Neural cell (in vitro differentiated cells): ENCODE measurements around the gene TMPRSS4. TPM values are rescaled to one million over a fixed set of nuclear protein-coding genes. Genes with fewer than 3 reads are reported as not detected.

Experiments used
- H2AFZ ChIP-seq: fragments of 200-600, 300-800 bp; sonication (generic), shearing (Covaris generic); 2 replicates; pipeline ENCODE4 v1.6.0; 2014; ENCODE audit warnings: low read depth, mild to moderate bottlenecking, antibody characterized with exemption, low read length, moderate library complexity
- H3F3A ChIP-seq: fragments of 200-600 bp; shearing (Covaris generic); 2 replicates; pipeline ENCODE4 v1.6.1; 2016; ENCODE audit warnings: mild to moderate bottlenecking, moderate library complexity, mixed read lengths, antibody characterized with exemption, low read length; ENCODE audit not compliant: insufficient read depth, poor library complexity, severe bottlenecking
- H3K27ac ChIP-seq: fragments of 200-600, 300-800 bp; sonication (generic), shearing (Covaris generic); 2 replicates; pipeline ENCODE4 v1.5.1; 2014; ENCODE audit warnings: mild to moderate bottlenecking, low read length, moderate library complexity
- H3K27me3 ChIP-seq: fragments of 300-800, 200-600 bp; sonication (generic), shearing (Covaris generic); 2 replicates; pipeline ENCODE4 v1.6.0; 2014; ENCODE audit warnings: mild to moderate bottlenecking, low read depth, low read length, moderate library complexity; ENCODE audit not compliant: insufficient read depth
- H3K36me3 ChIP-seq: fragments of 300-800, 200-600 bp; sonication (generic), shearing (Covaris generic); 2 replicates; pipeline ENCODE4 v1.5.1; 2014; ENCODE audit warnings: mild to moderate bottlenecking, antibody characterized with exemption, low read length, moderate library complexity; ENCODE audit not compliant: insufficient read depth
- H3K4me2 ChIP-seq: fragments of 300-800, 200-600 bp; sonication (generic), shearing (Covaris generic); 2 replicates; pipeline ENCODE4 v1.6.0; 2014; ENCODE audit warnings: mild to moderate bottlenecking, low read length
- H3K4me3 ChIP-seq: fragments of 300-800, 200-600 bp; sonication (generic), shearing (Covaris generic); 2 replicates; pipeline ENCODE4 v1.5.1; 2014; ENCODE audit warnings: mild to moderate bottlenecking, low read length, moderate library complexity
- H3K79me2 ChIP-seq: fragments of 200-600 bp; shearing (Covaris generic); replicated peaks from 2 replicates; pipeline ENCODE4 v1.6.0; 2014; ENCODE audit warnings: mild to moderate bottlenecking, low read length, moderate library complexity; ENCODE audit not compliant: insufficient read depth
- H3K9ac ChIP-seq: fragments of 300-800, 200-600 bp; sonication (generic), shearing (Covaris generic); 2 replicates; pipeline ENCODE4 v1.6.1; 2016; ENCODE audit warnings: mild to moderate bottlenecking, low read length, mixed read lengths
- H3K9me2 ChIP-seq: fragments of 200-600 bp; shearing (Covaris generic); 2 replicates; pipeline ENCODE4 v1.6.1; 2016; ENCODE audit warnings: mild to moderate bottlenecking, low read length, mixed read lengths; ENCODE audit not compliant: insufficient read depth
- H3K9me3 ChIP-seq: fragments of 200-600, 300-800 bp; sonication (generic), shearing (Covaris generic); 2 replicates; pipeline ENCODE4 v1.6.1; 2016; ENCODE audit warnings: mild to moderate bottlenecking, mixed run types, low read length, moderate library complexity, mixed read lengths
- H4K20me1 ChIP-seq: fragments of 200-600 bp; shearing (Covaris generic); 2 replicates; pipeline ENCODE4 v1.6.1; 2016; ENCODE audit warnings: mild to moderate bottlenecking, mixed run types; ENCODE audit not compliant: insufficient read depth
- CTCF ChIP-seq: fragments of 450-650 bp; IDR thresholded peaks from 2 replicates; pipeline ENCODE4 v1.5.1; 2014; ENCODE audit warnings: antibody characterized with exemption, mild to moderate bottlenecking, moderate library complexity; ENCODE audit not compliant: poor library complexity, severe bottlenecking
- EP300 ChIP-seq: fragments of 450-650 bp; conservative IDR thresholded peaks from 2 replicates; pipeline ENCODE4 v1.6.1; 2014; ENCODE audit warnings: antibody characterized with exemption, mild to moderate bottlenecking, moderate library complexity; ENCODE audit not compliant: poor library complexity, severe bottlenecking
- EZH2 ChIP-seq: fragments of 200-600, 300-800 bp; shearing (Covaris generic), sonication (generic); IDR thresholded peaks from 2 replicates; pipeline ENCODE4 v1.6.1; 2014; ENCODE audit warnings: antibody characterized with exemption, low read length, borderline replicate concordance, mild to moderate bottlenecking; ENCODE audit not compliant: insufficient read depth, poor library complexity, severe bottlenecking
- MXI1 ChIP-seq: fragments of 450-650 bp; conservative IDR thresholded peaks from 2 replicates; pipeline ENCODE4 v1.6.1; 2014; ENCODE audit warnings: antibody characterized with exemption, mild to moderate bottlenecking; ENCODE audit not compliant: poor library complexity, severe bottlenecking
- POLR2AphosphoS5 ChIP-seq: IDR thresholded peaks from 2 replicates; pipeline ENCODE4 v1.6.1; 2012
- RAD21 ChIP-seq: fragments of 450-650 bp; conservative IDR thresholded peaks from 2 replicates; pipeline ENCODE4 v1.6.1; 2014; ENCODE audit warnings: antibody characterized with exemption, mild to moderate bottlenecking, moderate library complexity
- REST ChIP-seq: IDR thresholded peaks from 2 replicates; pipeline ENCODE4 v1.6.1; 2012; ENCODE audit warnings: borderline replicate concordance
- SMC3 ChIP-seq: fragments of 450-650 bp; conservative IDR thresholded peaks from 2 replicates; pipeline ENCODE4 v1.6.1; 2014; ENCODE audit warnings: antibody characterized with exemption, mild to moderate bottlenecking, moderate library complexity; ENCODE audit not compliant: poor library complexity
- TAF1 ChIP-seq: IDR thresholded peaks from 2 replicates; pipeline ENCODE4 v1.6.1; 2012; ENCODE audit warnings: low read depth
- polyA plus RNA-seq: library from polyadenylated mRNA; depleted of rRNA; stranded (reverse); fragments of >200 nt; gene quantifications from 2 replicates; pipeline ENCODE4 v1.2.3, GENCODE V29; 2014

TMPRSS4 gene
- polyA plus RNA-seq, 1 donor from 2014 or later = not detected

GRCh38 chr11:118051136-118051610 lies 25.7 kb upstream of the TMPRSS4 start:
- Histone ChIP-seq H4K20me1 (no peaks in the 10 kb centered on the region), H3K36me3 (no peaks in the 10 kb centered on the region), H3K4me3 (no peak overlapping the region), H3K9me2 (no peaks in the 10 kb centered on the region), H3K9ac (no peak overlapping the region), H3K79me2 (no peaks in the 10 kb centered on the region), H3K27me3 (no peaks in the 10 kb centered on the region), H3F3A (no peaks in the 10 kb centered on the region), H3K9me3 (no peaks in the 10 kb centered on the region), H3K27ac (no peak overlapping the region), H2AFZ (no peak overlapping the region), H3K4me2 (no peak overlapping the region)
- TF ChIP-seq EP300 = no peak
- no peak for TF ChIP-seq RAD21
- no peak for TF ChIP-seq REST
- TF ChIP-seq EZH2 = no peak
- TF ChIP-seq TAF1 = no peak
- no peak for TF ChIP-seq POLR2AphosphoS5
- TF ChIP-seq MXI1 = no peak
- TF ChIP-seq SMC3 = no peak
- TF ChIP-seq CTCF = no peak

GRCh38 chr11:118051611-118052461 lies 25.0 kb upstream of the TMPRSS4 start:
- Histone ChIP-seq H3F3A (no peaks in the 10 kb centered on the region), H3K4me3 (no peak overlapping the region), H3K36me3 (no peaks in the 10 kb centered on the region), H3K9ac (no peak overlapping the region), H3K4me2 (no peak overlapping the region), H3K27ac (no peak overlapping the region), H3K9me2 (no peaks in the 10 kb centered on the region), H3K9me3 (no peaks in the 10 kb centered on the region), H3K27me3 (no peaks in the 10 kb centered on the region), H3K79me2 (no peaks in the 10 kb centered on the region), H4K20me1 (no peaks in the 10 kb centered on the region), H2AFZ (no peak overlapping the region)
- no peak for TF ChIP-seq POLR2AphosphoS5
- no peak for TF ChIP-seq TAF1
- no peak for TF ChIP-seq EZH2
- no peak for TF ChIP-seq RAD21
- no peak for TF ChIP-seq CTCF
- TF ChIP-seq EP300 = no peak
- no peak for TF ChIP-seq REST
- no peak for TF ChIP-seq MXI1
- TF ChIP-seq SMC3 = no peak
